Measurements from ENCODE around the gene IQCN. TPM values are rescaled to one million over a fixed set of nuclear protein-coding genes. Genes with fewer than 3 reads are reported as not detected.

Gene IQCN
- total RNA-seq, 5 donors from 2014 or later (not counting 1 experiment from before 2014, with no cell fraction given), result 4.1 to 42.8 (median 6.3) TPM

- Mint-ChIP-seq H3K36me3 (no peaks in the 10 kb centered on the region), H3K4me1 (peaks cover 3 to 13% (median 4%) of the 10 kb centered on the region in 3 donors), H3K27me3 (peaks cover 26 to 30% of the 10 kb centered on the region in 2 donors), H3K9me3 (no peaks in the 10 kb centered on the region), H3K4me3 (no peak overlapping the region), H3K27ac (no peak overlapping the region)
- ChIA-PET POLR2A (interaction anchor here (0.6 to 0.7 kb wide), 3 partner anchors 1614 to 1824 kb away, joined by 3 read pairs; no protein-coding TSS in a partner anchor), CTCF (interaction anchor here (0.5 to 4.7 kb wide), 11 partner anchors 43 to 245 kb away, joined by 3 to 33 read pairs (median 6); partner anchors contain the start of genes ARRDC2 (in 1 of the 2) and MPV17L2 (in 1 of the 2))
- Histone ChIP-seq H3K27me3 (replicated peaks in 1 of 2; ENCODE audit: control insufficient read depth in 2 of 2, extremely low read depth in 1 of 2, insufficient read depth in 2 of 2, low read length in 1 of 2) (peaks cover 0 to 47% of the 10 kb centered on the region in 2 experiments), H3K4me1 (ENCODE audit: control insufficient read depth in 1 of 2, extremely low read depth in 1 of 2, insufficient read depth in 2 of 2, low read length in 2 of 2) (peaks cover 0 to 5% of the 10 kb centered on the region in 2 experiments), H3K36me3 (ENCODE audit: control insufficient read depth in 2 of 2, extremely low read depth in 1 of 2, insufficient read depth in 1 of 2, low read length in 1 of 2) (no peaks in the 10 kb centered on the region), H3K27ac (ENCODE audit: low read length) (no peak overlapping the region), H3K4me3 (ENCODE audit: control insufficient read depth in 1 of 2, extremely low read depth in 1 of 2, low read length in 1 of 2) (no peak overlapping the region), H3K9me3 (no peaks in the 10 kb centered on the region)
- WGBS (ENCODE audit: insufficient coverage), result 100% methylated on average over 1 of the region's 4 CpGs
- no peak for DNase-seq
- no peak for ATAC-seq (replicated peaks in 1 of 4)
Observed at GRCh38 chr19:18253130-18253529, 21.1 kb downstream of the IQCN start.

- Histone ChIP-seq H3K4me1 (ENCODE audit: control insufficient read depth in 1 of 2, extremely low read depth in 1 of 2, insufficient read depth in 2 of 2, low read length in 2 of 2) (peaks cover 0 to 5% of the 10 kb centered on the region in 2 experiments), H3K27me3 (replicated peaks in 1 of 2; ENCODE audit: control insufficient read depth in 2 of 2, extremely low read depth in 1 of 2, insufficient read depth in 2 of 2, low read length in 1 of 2) (peaks cover 0 to 55% of the 10 kb centered on the region in 2 experiments), H3K9me3 (no peaks in the 10 kb centered on the region), H3K27ac (ENCODE audit: low read length) (no peak overlapping the region), H3K36me3 (ENCODE audit: control insufficient read depth in 2 of 2, extremely low read depth in 1 of 2, insufficient read depth in 1 of 2, low read length in 1 of 2) (no peaks in the 10 kb centered on the region), H3K4me3 (ENCODE audit: control insufficient read depth in 1 of 2, extremely low read depth in 1 of 2, low read length in 1 of 2) (no peak overlapping the region)
- 91% methylated on average over 5 of the region's 7 CpGs for WGBS (ENCODE audit: insufficient coverage)
- CTCF ChIA-PET, result interaction anchor here (0.6 to 4.7 kb wide), 11 partner anchors 28 to 168 kb away, joined by 3 to 33 read pairs (median 6); partner anchors contain the start of gene MPV17L2 (in 1 of the 2)
- no peak for DNase-seq
- no peak overlapping the region for H3K4me3 Mint-ChIP-seq
- H3K27me3 Mint-ChIP-seq, result peaks cover 26 to 30% of the 10 kb centered on the region in 2 donors
- no peaks in the 10 kb centered on the region for H3K9me3 Mint-ChIP-seq
- H3K36me3 Mint-ChIP-seq, result no peaks in the 10 kb centered on the region
- peaks cover 3 to 13% (median 4%) of the 10 kb centered on the region in 3 donors for H3K4me1 Mint-ChIP-seq
- H3K27ac Mint-ChIP-seq, result no peak overlapping the region
- no peak for ATAC-seq (replicated peaks in 1 of 4)
- POLR2A ChIA-PET, result interaction anchor here (0.5 to 0.7 kb wide), 3 partner anchors 39 to 1825 kb away, joined by 3 read pairs; no protein-coding TSS in a partner anchor
Observed at GRCh38 chr19:18252370-18252717, 21.9 kb downstream of the IQCN start.

- Mint-ChIP-seq H3K4me1 (peaks cover 3 to 13% (median 4%) of the 10 kb centered on the region in 3 donors), H3K9me3 (no peaks in the 10 kb centered on the region), H3K27me3 (peaks cover 26 to 30% of the 10 kb centered on the region in 2 donors), H3K36me3 (no peaks in the 10 kb centered on the region), H3K27ac (no peak overlapping the region), H3K4me3 (no peak overlapping the region)
- ChIA-PET CTCF (interaction anchor here (0.5 to 4.7 kb wide), 10 partner anchors 17 to 92 kb away, joined by 3 to 33 read pairs (median 4); partner anchors contain the start of gene MPV17L2 (in 1 of the 2)), POLR2A (interaction anchor here in 1 of 2 donors (0.5 kb wide), 1 partner anchor 39 kb away, joined by 3 read pairs; no protein-coding TSS in a partner anchor)
- DNase-seq, result peak; percentile 41 to 90 (median 74)
- Histone ChIP-seq H3K36me3 (ENCODE audit: control insufficient read depth in 2 of 2, extremely low read depth in 1 of 2, insufficient read depth in 1 of 2, low read length in 1 of 2) (no peaks in the 10 kb centered on the region), H3K9me3 (no peaks in the 10 kb centered on the region), H3K4me3 (ENCODE audit: control insufficient read depth in 1 of 2, extremely low read depth in 1 of 2, low read length in 1 of 2) (no peak overlapping the region), H3K27me3 (replicated peaks in 1 of 2; ENCODE audit: control insufficient read depth in 2 of 2, extremely low read depth in 1 of 2, insufficient read depth in 2 of 2, low read length in 1 of 2) (peaks cover 0 to 57% of the 10 kb centered on the region in 2 experiments), H3K4me1 (ENCODE audit: control insufficient read depth in 1 of 2, extremely low read depth in 1 of 2, insufficient read depth in 2 of 2, low read length in 2 of 2) (peaks cover 0 to 5% of the 10 kb centered on the region in 2 experiments), H3K27ac (ENCODE audit: low read length) (no peak overlapping the region)
- WGBS (ENCODE audit: insufficient coverage), result 27% methylated on average over 13 of the region's 23 CpGs
- peak; percentile 72 to 86 (median 83) for ATAC-seq (replicated peaks in 1 of 4)
Observed at GRCh38 chr19:18251587-18252369, 22.5 kb downstream of the IQCN start.

GRCh38 chr19:18249834-18250233 lies 24.4 kb downstream of the IQCN start:
- H3K27ac ChIP-seq (ENCODE audit: low read length), result no peak overlapping the region
- H3K4me1 ChIP-seq (ENCODE audit: control insufficient read depth in 1 of 2, extremely low read depth in 1 of 2, insufficient read depth in 2 of 2, low read length in 2 of 2), result peaks cover 0 to 5% of the 10 kb centered on the region in 2 experiments
- ChIA-PET CTCF (interaction anchor here in 1 of 2 donors (0.8 kb wide), 1 partner anchor 42 kb away, joined by 4 read pairs; no protein-coding TSS in a partner anchor), POLR2A (no interaction called here)
- no peaks in the 10 kb centered on the region for H3K9me3 ChIP-seq
- peaks cover 22 to 27% of the 10 kb centered on the region in 2 donors for H3K27me3 Mint-ChIP-seq
- no peak overlapping the region for H3K4me3 Mint-ChIP-seq
- no peak overlapping the region for H3K27ac Mint-ChIP-seq
- DNase-seq (no peak), ATAC-seq (replicated peaks in 1 of 4) (no peak)
- no peaks in the 10 kb centered on the region for H3K36me3 ChIP-seq (ENCODE audit: control insufficient read depth in 2 of 2, extremely low read depth in 1 of 2, insufficient read depth in 1 of 2, low read length in 1 of 2)
- H3K36me3 Mint-ChIP-seq, result no peaks in the 10 kb centered on the region
- WGBS (ENCODE audit: insufficient coverage), result 90% methylated on average over 2 of the region's 5 CpGs
- no peaks in the 10 kb centered on the region for H3K9me3 Mint-ChIP-seq
- peaks cover 0 to 49% of the 10 kb centered on the region in 2 experiments for H3K27me3 ChIP-seq (replicated peaks in 1 of 2; ENCODE audit: control insufficient read depth in 2 of 2, extremely low read depth in 1 of 2, insufficient read depth in 2 of 2, low read length in 1 of 2)
- no peak overlapping the region for H3K4me3 ChIP-seq (ENCODE audit: control insufficient read depth in 1 of 2, extremely low read depth in 1 of 2, low read length in 1 of 2)
- H3K4me1 Mint-ChIP-seq, result peaks cover 2 to 7% (median 3%) of the 10 kb centered on the region in 3 donors

GRCh38 chr19:18245297-18245696 lies 29.0 kb downstream of the IQCN start:
- no peaks in the 10 kb centered on the region for H3K9me3 Mint-ChIP-seq
- H3K9me3 ChIP-seq, result no peaks in the 10 kb centered on the region
- H3K4me3 Mint-ChIP-seq, result no peak overlapping the region
- 60% methylated on average over 6 of the region's 7 CpGs for WGBS (ENCODE audit: insufficient coverage)
- no peak for ATAC-seq (replicated peaks in 1 of 4)
- H3K4me1 ChIP-seq (ENCODE audit: control insufficient read depth in 1 of 2, extremely low read depth in 1 of 2, insufficient read depth in 2 of 2, low read length in 2 of 2), result no peaks in the 10 kb centered on the region
- CTCF ChIA-PET, result interaction anchor here in 1 of 2 donors (0.7 kb wide), 1 partner anchor 56 kb away, joined by 5 read pairs; no protein-coding TSS in a partner anchor
- no peak overlapping the region for H3K27ac ChIP-seq (ENCODE audit: low read length)
- H3K27me3 Mint-ChIP-seq, result peaks cover 0 to 2% of the 10 kb centered on the region in 2 donors
- H3K4me3 ChIP-seq (ENCODE audit: control insufficient read depth in 1 of 2, extremely low read depth in 1 of 2, low read length in 1 of 2), result no peak overlapping the region
- H3K36me3 ChIP-seq (ENCODE audit: control insufficient read depth in 2 of 2, extremely low read depth in 1 of 2, insufficient read depth in 1 of 2, low read length in 1 of 2), result no peaks in the 10 kb centered on the region
- POLR2A ChIA-PET, result no interaction called here
- DNase-seq, result no peak
- H3K36me3 Mint-ChIP-seq, result no peaks in the 10 kb centered on the region
- H3K27ac Mint-ChIP-seq, result no peak overlapping the region
- no peaks in the 10 kb centered on the region for H3K4me1 Mint-ChIP-seq
- peaks cover 0 to 28% of the 10 kb centered on the region in 2 experiments for H3K27me3 ChIP-seq (replicated peaks in 1 of 2; ENCODE audit: control insufficient read depth in 2 of 2, extremely low read depth in 1 of 2, insufficient read depth in 2 of 2, low read length in 1 of 2)

GRCh38 chr19:18239303-18239702 lies 34.9 kb downstream of the IQCN start:
- Histone ChIP-seq H3K4me1 (ENCODE audit: control insufficient read depth in 1 of 2, extremely low read depth in 1 of 2, insufficient read depth in 2 of 2, low read length in 2 of 2) (no peaks in the 10 kb centered on the region), H3K27ac (ENCODE audit: low read length) (no peak overlapping the region), H3K36me3 (ENCODE audit: control insufficient read depth in 2 of 2, extremely low read depth in 1 of 2, insufficient read depth in 1 of 2, low read length in 1 of 2) (no peaks in the 10 kb centered on the region), H3K27me3 (replicated peaks in 1 of 2; ENCODE audit: control insufficient read depth in 2 of 2, extremely low read depth in 1 of 2, insufficient read depth in 2 of 2, low read length in 1 of 2) (peaks cover 0 to 45% of the 10 kb centered on the region in 2 experiments), H3K4me3 (ENCODE audit: control insufficient read depth in 1 of 2, extremely low read depth in 1 of 2, low read length in 1 of 2) (no peak overlapping the region), H3K9me3 (no peaks in the 10 kb centered on the region)
- Mint-ChIP-seq H3K4me1 (no peaks in the 10 kb centered on the region), H3K36me3 (no peaks in the 10 kb centered on the region), H3K27me3 (peaks cover 19 to 33% of the 10 kb centered on the region in 2 donors), H3K4me3 (no peak overlapping the region), H3K9me3 (no peaks in the 10 kb centered on the region), H3K27ac (no peak overlapping the region)
- ChIA-PET CTCF (interaction anchor here in 1 of 2 donors (0.5 kb wide), 1 partner anchor 133 kb away, joined by 3 read pairs; no protein-coding TSS in a partner anchor), POLR2A (no interaction called here)
- ATAC-seq (replicated peaks in 1 of 4) (no peak), DNase-seq (no peak)
- WGBS (ENCODE audit: insufficient coverage), result 31% methylated on average over 8 of the region's 12 CpGs
